ENCODE data around the gene SCART1. TPM values are rescaled to one million over a fixed set of nuclear protein-coding genes. Genes with fewer than 3 reads are reported as not detected.
"Not testable (repeated sequence)": the region's sequence is repeated elsewhere in the genome, so short reads cannot be mapped to it uniquely, and the experiment has no call there.

Gene SCART1
- total and polyA plus RNA-seq, 2 of the 4 experiments (the other 2 are of a cell fraction) = 0.54 to 2.1 TPM

DNA sequence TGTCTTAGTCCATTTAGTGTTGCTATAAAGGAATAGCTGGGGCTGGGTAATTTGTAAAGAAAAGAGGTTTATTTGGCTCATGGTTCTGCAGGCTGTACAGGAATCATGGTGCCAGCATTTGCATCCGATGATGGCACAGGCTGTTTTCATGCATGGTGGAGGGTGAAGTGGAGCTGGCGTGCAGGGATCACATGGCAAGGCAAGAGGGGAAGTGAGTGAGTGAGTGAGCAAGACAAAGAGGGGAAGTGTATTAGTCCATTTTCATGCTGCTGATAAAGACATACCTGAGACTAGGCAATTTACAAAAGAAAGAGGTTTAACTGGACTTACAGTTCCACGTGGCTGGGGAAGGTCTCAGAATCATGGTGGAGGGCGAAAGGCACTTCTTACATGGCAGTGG lies 39.8 kb downstream of the SCART1 start:
- not testable (repeated sequence) for H3K79me1 ChIP-seq (ENCODE audit: low read depth in 1 of 2, low read length in 2 of 2); BruUV-seq (replicated peaks)

More for the DNA sequence above, 39.8 kb downstream of the SCART1 start:
- intact Hi-C loops (cut with micrococcal nuclease); H4K20me1 ChIP-seq (ENCODE audit: insufficient read depth, low read length); H3K56ac ChIP-seq (ENCODE audit: extremely low read depth, insufficient read depth, low read length); H2AK5ac ChIP-seq (ENCODE audit: low read depth, low read length); H3K4me2 ChIP-seq (ENCODE audit: low read depth, low read length); POLR2A ChIA-PET (ENCODE audit: unreplicated experiment); H3K4ac ChIP-seq (ENCODE audit: low read depth, low read length); H4K8ac ChIP-seq (ENCODE audit: low read depth in 2 of 2, low read length in 2 of 2); H2BK5ac ChIP-seq (ENCODE audit: low read depth, low read length, poor library complexity, severe bottlenecking); ATAC-seq (ENCODE audit: low read depth); H4K5ac ChIP-seq (ENCODE audit: low read depth, low read length); DNase-seq; H3K9ac ChIP-seq (ENCODE audit: low read depth, low read length); dilution Hi-C loops (cut with HindIII; ENCODE audit: low sequenced_read_pairs, unreplicated experiment); H3K4me3 ChIP-seq (ENCODE audit: insufficient read depth, low read depth, low read length); H2AK9ac ChIP-seq (replicated peaks; ENCODE audit: low read depth, low read length, poor library complexity); H4K91ac ChIP-seq (ENCODE audit: insufficient read depth, low read depth, low read length); H3K27ac ChIP-seq (ENCODE audit: insufficient read depth, low read length); H3K14ac ChIP-seq (replicated peaks; ENCODE audit: low read depth, low read length); H3K9me3 ChIP-seq (ENCODE audit: control insufficient read depth, insufficient read depth, low read length); H3K4me1 ChIP-seq (ENCODE audit: control insufficient read depth, insufficient read depth, low read length); H3K9me1 ChIP-seq (ENCODE audit: insufficient read depth, low read length); H3K18ac ChIP-seq (ENCODE audit: low read depth, low read length); H2BK20ac ChIP-seq (ENCODE audit: low read depth, low read length); CTCF ChIA-PET; H3K23ac ChIP-seq (ENCODE audit: low read depth, low read length); H3K27me3 ChIP-seq (ENCODE audit: control insufficient read depth, insufficient read depth, low read length); H2AFZ ChIP-seq (replicated peaks; ENCODE audit: low read length, poor library complexity); H3K36me3 ChIP-seq (ENCODE audit: control insufficient read depth, insufficient read depth, low read length); H2BK120ac ChIP-seq (ENCODE audit: low read depth, low read length); H2BK15ac ChIP-seq (ENCODE audit: low read depth, low read length): not testable (repeated sequence)
- in situ Hi-C loops (cut with MboI; ENCODE audit: low sequenced_read_pairs) = loop anchor here (10.0 kb wide), 1 partner anchor 169 kb away; no protein-coding TSS in a partner anchor
- 83% methylated on average over 1 of the region's 4 CpGs; no CpG with 5 or more reads in 1 of the 2 experiments for WGBS, 2 experiments (ENCODE audit: extremely low coverage in 2 of 2, insufficient read length in 1 of 2)
